ENCODE data around the gene ZBED3.

- TF ChIP-seq, protein P1, sequence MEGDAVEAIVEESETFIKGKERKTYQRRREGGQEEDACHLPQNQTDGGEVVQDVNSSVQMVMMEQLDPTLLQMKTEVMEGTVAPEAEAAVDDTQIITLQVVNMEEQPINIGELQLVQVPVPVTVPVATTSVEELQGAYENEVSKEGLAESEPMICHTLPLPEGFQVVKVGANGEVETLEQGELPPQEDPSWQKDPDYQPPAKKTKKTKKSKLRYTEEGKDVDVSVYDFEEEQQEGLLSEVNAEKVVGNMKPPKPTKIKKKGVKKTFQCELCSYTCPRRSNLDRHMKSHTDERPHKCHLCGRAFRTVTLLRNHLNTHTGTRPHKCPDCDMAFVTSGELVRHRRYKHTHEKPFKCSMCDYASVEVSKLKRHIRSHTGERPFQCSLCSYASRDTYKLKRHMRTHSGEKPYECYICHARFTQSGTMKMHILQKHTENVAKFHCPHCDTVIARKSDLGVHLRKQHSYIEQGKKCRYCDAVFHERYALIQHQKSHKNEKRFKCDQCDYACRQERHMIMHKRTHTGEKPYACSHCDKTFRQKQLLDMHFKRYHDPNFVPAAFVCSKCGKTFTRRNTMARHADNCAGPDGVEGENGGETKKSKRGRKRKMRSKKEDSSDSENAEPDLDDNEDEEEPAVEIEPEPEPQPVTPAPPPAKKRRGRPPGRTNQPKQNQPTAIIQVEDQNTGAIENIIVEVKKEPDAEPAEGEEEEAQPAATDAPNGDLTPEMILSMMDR (IDR thresholded peaks at IDR 0.05 in 4 of 5, conservative IDR thresholded peaks at IDR 0.05 in 1 of 5) = no peak
- no peak for TF ChIP-seq POLR2A (IDR thresholded peaks at IDR 0.05)
Measured at GRCh38 chr5:77033338-77033737, 53.7 kb downstream of the ZBED3 start.

All from gastrocnemius medialis (tissue), 4 donors.